Mesenchymal stem cell (in vitro differentiated cells and primary cell): ENCODE measurements around the gene OR51A7. TPM values are rescaled to one million over a fixed set of nuclear protein-coding genes. Genes with fewer than 3 reads are reported as not detected.
"Not testable (repeated sequence)": the region's sequence is repeated elsewhere in the genome, so short reads cannot be mapped to it uniquely, and the experiment has no call there.

Experiments used
- DNase-seq: peaks from one replicate; pipeline ENCODE4 v3.0.0-alpha.2; 2013
- H2AFZ ChIP-seq: one replicate; pipeline ENCODE4 v1.6.1; 2013; ENCODE audit warnings: low read depth, mild to moderate bottlenecking, control low read depth, inconsistent platforms, low read length, moderate library complexity
- H2AK5ac ChIP-seq: 2 replicates; pipeline ENCODE4 v1.6.1; 2013; ENCODE audit warnings: low read length, moderate library complexity, mild to moderate bottlenecking, inconsistent platforms; ENCODE audit not compliant: severe bottlenecking
- H2BK120ac ChIP-seq: one replicate; pipeline ENCODE4 v1.6.1; 2013; ENCODE audit warnings: low read depth, mild to moderate bottlenecking, inconsistent platforms, low read length, moderate library complexity
- H2BK12ac ChIP-seq, 2 experiments: one replicate each; pipeline ENCODE4 v1.6.1; 2013; ENCODE audit warnings: inconsistent platforms in 2 of 2, low read length in 2 of 2, mild to moderate bottlenecking in 2 of 2, moderate library complexity in 2 of 2, control low read depth in 1 of 2
- H2BK15ac ChIP-seq: one replicate; pipeline ENCODE4 v1.6.1; 2013; ENCODE audit warnings: mild to moderate bottlenecking, low read depth, inconsistent platforms; ENCODE audit not compliant: poor library complexity, severe bottlenecking
- H2BK5ac ChIP-seq: 2 replicates; pipeline ENCODE4 v1.6.1; 2013; ENCODE audit warnings: low read depth, mild to moderate bottlenecking, low read length, control low read depth, inconsistent platforms; ENCODE audit not compliant: poor library complexity, severe bottlenecking
- H3K14ac ChIP-seq, 2 experiments: one replicate each; pipeline ENCODE4 v1.6.1; 2013; ENCODE audit warnings: inconsistent platforms in 2 of 2, low read length in 2 of 2, control low read depth in 1 of 2, mild to moderate bottlenecking in 1 of 2, moderate library complexity in 1 of 2
- H3K18ac ChIP-seq, 2 experiments: one replicate each; pipeline ENCODE4 v1.6.1; 2013; ENCODE audit warnings: inconsistent platforms in 2 of 2, low read length in 2 of 2, control low read depth in 1 of 2, low read depth in 1 of 2, mild to moderate bottlenecking in 1 of 2
- H3K23ac ChIP-seq, 2 experiments: one replicate each; pipeline ENCODE4 v1.6.1; 2013; ENCODE audit warnings: inconsistent platforms in 2 of 2, low read length in 2 of 2, mild to moderate bottlenecking in 2 of 2, moderate library complexity in 2 of 2, control low read depth in 1 of 2
- H3K27ac ChIP-seq: 2 replicates; pipeline ENCODE4 v1.5.1; 2013; ENCODE audit warnings: mild to moderate bottlenecking, moderate library complexity, low read length, control low read depth, inconsistent platforms; ENCODE audit not compliant: poor library complexity, severe bottlenecking
- H3K27me3 ChIP-seq, 2 experiments: 2 replicates each; pipeline versions ENCODE4 v1.6.1 to v1.7.0; 2013; ENCODE audit warnings: low read length in 2 of 2, mild to moderate bottlenecking in 2 of 2, moderate library complexity in 2 of 2, control low read depth in 1 of 2, inconsistent platforms in 1 of 2; ENCODE audit not compliant: control insufficient read depth in 1 of 2, insufficient read depth in 1 of 2
- H3K36me3 ChIP-seq, 2 experiments: 2 replicates each; pipeline versions ENCODE4 v1.6.1 to v1.7.0; 2013; ENCODE audit warnings: low read length in 2 of 2, control low read depth in 1 of 2, inconsistent platforms in 1 of 2, low read depth in 1 of 2, mild to moderate bottlenecking in 1 of 2; ENCODE audit not compliant: insufficient read depth in 2 of 2, control insufficient read depth in 1 of 2
- H3K4ac ChIP-seq, 2 experiments: one replicate each; pipeline ENCODE4 v1.6.1; 2013; ENCODE audit warnings: inconsistent platforms in 2 of 2, low read length in 2 of 2, mild to moderate bottlenecking in 2 of 2, moderate library complexity in 2 of 2, control low read depth in 1 of 2, low read depth in 1 of 2
- H3K4me1 ChIP-seq: 2 replicates; pipeline ENCODE4 v1.6.1; 2013; ENCODE audit warnings: low read depth, low read length, control low read depth; ENCODE audit not compliant: control insufficient read depth, insufficient read depth
- H3K4me2 ChIP-seq: 2 replicates; pipeline ENCODE4 v1.6.1; 2013; ENCODE audit warnings: low read length, mild to moderate bottlenecking, inconsistent platforms; ENCODE audit not compliant: poor library complexity, severe bottlenecking
- H3K4me3 ChIP-seq, 2 experiments: 2 replicates each; pipeline versions ENCODE4 v1.5.1 to v1.7.0; 2013; ENCODE audit warnings: low read length in 2 of 2, mild to moderate bottlenecking in 2 of 2, control low read depth in 1 of 2, low read depth in 1 of 2; ENCODE audit not compliant: insufficient read depth in 1 of 2
- H3K79me1 ChIP-seq: replicated peaks from 2 replicates; pipeline ENCODE4 v1.6.1; 2013; ENCODE audit warnings: mild to moderate bottlenecking, control low read depth, low read length, inconsistent platforms; ENCODE audit not compliant: poor library complexity, severe bottlenecking
- H3K9ac ChIP-seq: 2 replicates; pipeline ENCODE4 v1.7.0; 2013; ENCODE audit warnings: mild to moderate bottlenecking, low read length, moderate library complexity
- H3K9me3 ChIP-seq: 2 replicates; pipeline ENCODE4 v1.7.0; 2013; ENCODE audit warnings: mild to moderate bottlenecking, low read length; ENCODE audit not compliant: control insufficient read depth
- H4K8ac ChIP-seq: one replicate; pipeline ENCODE4 v1.6.1; 2013; ENCODE audit warnings: inconsistent platforms, mild to moderate bottlenecking, low read length, moderate library complexity
- H4K91ac ChIP-seq: one replicate; pipeline ENCODE4 v1.6.1; 2013; ENCODE audit warnings: mild to moderate bottlenecking, low read length, inconsistent platforms
- WGBS: methylation state at CpG from one replicate; pipeline ENCODE4 v1.1.7; 2013; ENCODE audit warnings: mixed read lengths; 5-methylcytosine and 5-hydroxymethylcytosine counted together
- polyA plus RNA-seq, 2 experiments: library from polyadenylated mRNA; stranded (reverse); fragments of 200-250 nt; gene quantifications; one replicate each; pipeline ENCODE4 v1.2.3, GENCODE V29; 2013

OR51A7 gene
- not detected for polyA plus RNA-seq (2013, experiment 1 of 2)
- polyA plus RNA-seq (2013, experiment 2 of 2), result not detected

- H3K23ac ChIP-seq, result no peak within 1 kb of the TSS
- H3K18ac ChIP-seq, result no peak within 1 kb of the TSS
- no peak within 1 kb of the TSS for H4K91ac ChIP-seq
- no peak within 1 kb of the TSS for H4K8ac ChIP-seq
- peaks cover 11% of the 10 kb centered on the region for H3K9me3 ChIP-seq
- no peak within 1 kb of the TSS for H2BK12ac ChIP-seq
- H2BK5ac ChIP-seq, result no peak within 1 kb of the TSS
- H3K14ac ChIP-seq, result no peak within 1 kb of the TSS
- H3K36me3 ChIP-seq, result no peaks in the 10 kb centered on the region
- H3K4me2 ChIP-seq, result no peak within 1 kb of the TSS
- no peak within 1 kb of the TSS for H3K27ac ChIP-seq
- no peak within 1 kb of the TSS for H2AK5ac ChIP-seq
- no peak within 1 kb of the TSS for H2BK15ac ChIP-seq
- no peak within 1 kb of the TSS for H3K4me3 ChIP-seq
- H3K79me1 ChIP-seq, result no peaks in the 10 kb centered on the region
- H2AFZ ChIP-seq, result no peak within 1 kb of the TSS
- H3K27me3 ChIP-seq, result no peaks in the 10 kb centered on the region
- no peak within 1 kb of the TSS for H3K9ac ChIP-seq
- H3K4ac ChIP-seq, result no peak within 1 kb of the TSS
- no peak within 1 kb of the TSS for H2BK120ac ChIP-seq
- DNase-seq, result no peak
- no peaks in the 10 kb centered on the region for H3K4me1 ChIP-seq
These were observed at the start of gene OR51A7 for GRCh38 chr11:4903484-4903883. Gene OR51A7, plus strand, starts transcription at chr11:4903783. Its CDS starts 3,587 bp downstream, at chr11:4907370.

DNA sequence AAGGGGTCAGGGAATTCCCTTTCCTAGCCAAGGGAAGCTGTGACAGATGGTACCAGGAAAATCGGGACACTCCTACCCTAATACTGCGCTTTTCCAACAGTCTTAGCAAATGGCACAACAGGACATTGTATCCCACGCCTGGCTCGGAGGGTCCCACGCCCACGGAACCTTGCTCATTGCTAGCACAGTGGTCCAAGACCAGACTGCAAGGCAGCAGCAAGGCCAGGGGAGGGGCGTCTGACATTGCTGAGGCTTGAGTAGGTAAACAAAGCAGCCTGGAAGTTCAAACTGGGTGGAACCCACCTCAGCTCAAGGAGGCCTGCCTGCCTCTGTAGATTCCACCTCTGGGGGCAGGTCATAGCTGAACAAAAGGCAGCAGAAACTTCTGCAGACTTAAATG is 49.3 kb upstream of the OR51A7 start:
- not testable (repeated sequence) for H2BK120ac ChIP-seq, H3K27ac ChIP-seq, H3K14ac ChIP-seq, H2BK5ac ChIP-seq, H3K79me1 ChIP-seq, H4K91ac ChIP-seq, H4K8ac ChIP-seq, H2AFZ ChIP-seq, H3K4ac ChIP-seq, H3K4me2 ChIP-seq, H3K18ac ChIP-seq, H2BK15ac ChIP-seq, H3K9ac ChIP-seq, H3K36me3 ChIP-seq, H3K4me1 ChIP-seq, H2BK12ac ChIP-seq, H3K4me3 ChIP-seq, H3K9me3 ChIP-seq, H3K23ac ChIP-seq, DNase-seq, H2AK5ac ChIP-seq, H3K27me3 ChIP-seq
- 88% methylated on average over 7 of the region's 7 CpGs for WGBS

GRCh38 chr11:4862447-4863236 is 40.9 kb upstream of the OR51A7 start:
- H4K91ac ChIP-seq, result no peak overlapping the region
- H3K9ac ChIP-seq, result no peak overlapping the region
- H3K9me3 ChIP-seq, result peaks cover 4% of the 10 kb centered on the region
- no peaks in the 10 kb centered on the region for H3K36me3 ChIP-seq
- H3K27me3 ChIP-seq, result no peaks in the 10 kb centered on the region
- H3K23ac ChIP-seq, result no peak overlapping the region
- H3K27ac ChIP-seq, result no peak overlapping the region
- H3K4me2 ChIP-seq, result no peak overlapping the region
- no peak overlapping the region for H4K8ac ChIP-seq
- no peak overlapping the region for H2AFZ ChIP-seq
- no peaks in the 10 kb centered on the region for H3K79me1 ChIP-seq
- H3K4me1 ChIP-seq, result no peaks in the 10 kb centered on the region
- no peak overlapping the region for H2BK5ac ChIP-seq
- H2AK5ac ChIP-seq, result no peak overlapping the region
- H2BK120ac ChIP-seq, result no peak overlapping the region
- H2BK15ac ChIP-seq, result no peak overlapping the region
- H3K4me3 ChIP-seq, result no peak overlapping the region
- H3K18ac ChIP-seq, result no peak overlapping the region
- no peak overlapping the region for H2BK12ac ChIP-seq
- DNase-seq, result no peak
- H3K4ac ChIP-seq, result no peak overlapping the region
- H3K14ac ChIP-seq, result no peak overlapping the region

DNA sequence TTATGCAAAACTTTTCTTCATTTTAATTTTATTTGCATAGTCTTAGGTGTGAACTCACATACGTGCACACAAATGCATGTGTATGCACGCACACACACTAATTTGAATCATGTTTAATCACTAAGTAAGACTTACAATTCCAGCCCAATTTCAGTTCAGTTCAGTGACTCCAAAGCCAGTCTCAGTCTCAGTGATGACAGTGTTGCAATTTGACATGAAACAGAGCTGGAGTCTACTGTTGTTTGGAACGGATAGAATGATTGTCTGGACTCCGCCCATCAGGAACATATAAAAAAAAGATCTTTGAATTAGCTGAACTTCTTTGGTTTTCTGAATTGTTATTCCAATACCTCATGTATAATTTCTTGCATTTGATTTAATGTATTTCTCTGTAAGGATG is 39.7 kb upstream of the OR51A7 start:
- Histone ChIP-seq H3K4ac (no peak overlapping the region), H3K27ac (no peak overlapping the region), H3K9ac (no peak overlapping the region), H2AFZ (no peak overlapping the region), H4K91ac (no peak overlapping the region), H3K9me3 (peaks cover 10% of the 10 kb centered on the region), H3K4me1 (no peaks in the 10 kb centered on the region), H3K23ac (no peak overlapping the region), H3K36me3 (no peaks in the 10 kb centered on the region), H4K8ac (no peak overlapping the region), H3K4me3 (no peak overlapping the region), H2BK15ac (no peak overlapping the region), H3K79me1 (no peaks in the 10 kb centered on the region), H2BK12ac (no peak overlapping the region), H2AK5ac (no peak overlapping the region), H2BK5ac (no peak overlapping the region), H3K18ac (no peak overlapping the region), H3K4me2 (no peak overlapping the region), H3K27me3 (no peaks in the 10 kb centered on the region), H3K14ac (no peak overlapping the region), H2BK120ac (no peak overlapping the region)
- WGBS, result 87% methylated on average over 2 of the region's 4 CpGs
- no peak for DNase-seq
